ENCODE results near the gene SYNE2.
"Not testable (repeated sequence)": the region's sequence is repeated elsewhere in the genome, so short reads cannot be mapped to it uniquely, and the experiment has no call there.

SYNE2 gene

DNA sequence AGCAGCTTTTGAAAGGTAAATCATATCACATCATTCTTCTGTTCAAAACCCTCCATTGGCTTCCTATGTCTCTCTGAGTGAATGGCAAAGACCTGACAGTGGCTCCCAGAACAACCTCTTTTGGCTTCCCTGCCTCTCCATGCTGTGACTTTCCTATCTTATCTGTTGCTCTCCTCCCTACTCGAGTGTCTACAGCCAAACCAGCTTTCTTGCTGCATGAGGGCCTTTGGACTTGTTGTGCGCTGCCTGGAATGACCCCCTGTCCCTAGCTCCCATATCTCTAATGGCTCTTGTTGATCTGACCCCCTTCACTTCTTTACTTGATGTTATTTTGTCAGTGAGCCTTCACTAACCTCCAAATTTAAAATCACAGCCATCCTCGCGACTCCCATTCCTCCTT is 2.5 kb downstream of the SYNE2 start:
- no peak for DNase-seq (ENCODE audit: low read depth)
- no peak overlapping the region for H3K4me3 ChIP-seq (ENCODE audit: low read depth, low read length)
- TF ChIP-seq, protein P1, sequence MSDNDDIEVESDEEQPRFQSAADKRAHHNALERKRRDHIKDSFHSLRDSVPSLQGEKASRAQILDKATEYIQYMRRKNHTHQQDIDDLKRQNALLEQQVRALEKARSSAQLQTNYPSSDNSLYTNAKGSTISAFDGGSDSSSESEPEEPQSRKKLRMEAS (IDR thresholded peaks at IDR 0.05; ENCODE audit: low read depth, low read length): no peak
- TF ChIP-seq POLR2A (IDR thresholded peaks at IDR 0.05; ENCODE audit: extremely low read depth, insufficient read length): no peak
- TF ChIP-seq MYC (IDR thresholded peaks at IDR 0.05; ENCODE audit: low read depth, low read length): no peak
- TF ChIP-seq, protein P2, sequence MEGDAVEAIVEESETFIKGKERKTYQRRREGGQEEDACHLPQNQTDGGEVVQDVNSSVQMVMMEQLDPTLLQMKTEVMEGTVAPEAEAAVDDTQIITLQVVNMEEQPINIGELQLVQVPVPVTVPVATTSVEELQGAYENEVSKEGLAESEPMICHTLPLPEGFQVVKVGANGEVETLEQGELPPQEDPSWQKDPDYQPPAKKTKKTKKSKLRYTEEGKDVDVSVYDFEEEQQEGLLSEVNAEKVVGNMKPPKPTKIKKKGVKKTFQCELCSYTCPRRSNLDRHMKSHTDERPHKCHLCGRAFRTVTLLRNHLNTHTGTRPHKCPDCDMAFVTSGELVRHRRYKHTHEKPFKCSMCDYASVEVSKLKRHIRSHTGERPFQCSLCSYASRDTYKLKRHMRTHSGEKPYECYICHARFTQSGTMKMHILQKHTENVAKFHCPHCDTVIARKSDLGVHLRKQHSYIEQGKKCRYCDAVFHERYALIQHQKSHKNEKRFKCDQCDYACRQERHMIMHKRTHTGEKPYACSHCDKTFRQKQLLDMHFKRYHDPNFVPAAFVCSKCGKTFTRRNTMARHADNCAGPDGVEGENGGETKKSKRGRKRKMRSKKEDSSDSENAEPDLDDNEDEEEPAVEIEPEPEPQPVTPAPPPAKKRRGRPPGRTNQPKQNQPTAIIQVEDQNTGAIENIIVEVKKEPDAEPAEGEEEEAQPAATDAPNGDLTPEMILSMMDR (IDR thresholded peaks at IDR 0.05; ENCODE audit: low read depth, low read length): no peak

DNA sequence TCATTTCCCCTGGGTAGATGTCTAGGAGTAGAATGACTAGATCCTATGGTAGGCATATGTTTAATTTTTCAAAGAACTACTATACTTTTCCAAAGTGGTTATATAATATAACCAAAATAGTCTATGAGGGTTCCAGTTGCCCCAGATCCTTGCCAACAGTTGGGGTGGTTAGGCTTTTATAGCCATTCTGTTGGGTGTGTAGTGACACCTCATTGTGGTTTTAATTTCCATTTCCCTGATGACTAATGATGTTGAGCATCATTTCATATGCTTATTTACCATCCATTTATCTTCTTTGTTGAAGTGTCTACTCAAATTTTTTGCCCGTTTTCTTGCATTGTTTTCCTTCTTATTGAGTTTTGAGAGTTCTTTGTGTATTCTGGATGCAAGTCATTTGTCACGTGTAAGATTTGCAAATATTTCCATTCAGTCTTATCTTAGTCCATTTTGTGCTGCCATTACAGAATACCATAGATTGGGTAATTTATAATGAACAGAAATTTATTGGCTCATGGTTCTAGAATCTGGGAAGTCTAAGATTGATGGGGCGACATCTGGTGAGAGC is 4.7 kb downstream of the SYNE2 start:
- no peak for DNase-seq (ENCODE audit: low read depth)
- TF ChIP-seq, protein P2 (IDR thresholded peaks at IDR 0.05; ENCODE audit: low read depth, low read length): no peak
- no peak overlapping the region for H3K4me3 ChIP-seq (ENCODE audit: low read depth, low read length)

DNA sequence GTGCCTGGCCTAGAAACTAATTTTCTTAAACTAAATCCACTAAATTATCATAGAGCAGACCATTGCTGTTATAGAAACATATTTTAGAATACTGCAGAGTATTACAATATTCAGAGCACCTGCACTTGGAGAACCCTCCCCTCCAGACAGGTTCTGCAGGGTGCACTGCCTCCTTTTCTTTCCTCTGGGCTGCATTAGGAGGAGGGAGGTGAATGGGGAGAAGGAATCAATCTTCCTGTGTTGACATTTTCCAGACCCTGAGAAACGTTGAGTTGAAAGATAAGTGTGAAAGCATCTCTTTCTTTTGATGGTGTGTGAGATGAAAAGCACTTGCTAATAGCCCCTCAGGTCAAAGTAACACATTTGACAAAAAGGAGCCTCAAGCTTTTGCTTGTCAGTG is 7.3 kb downstream of the SYNE2 start:
- H3K4me3 ChIP-seq (ENCODE audit: low read depth, low read length): no peak overlapping the region
- no peak for DNase-seq (ENCODE audit: low read depth)
- TF ChIP-seq MYC (IDR thresholded peaks at IDR 0.05; ENCODE audit: low read depth, low read length) (no peak), POLR2A (IDR thresholded peaks at IDR 0.05; ENCODE audit: extremely low read depth, insufficient read length) (no peak)
- TF ChIP-seq, protein P1 (IDR thresholded peaks at IDR 0.05; ENCODE audit: low read depth, low read length): no peak
- TF ChIP-seq, protein P2 (IDR thresholded peaks at IDR 0.05; ENCODE audit: low read depth, low read length): no peak

DNA sequence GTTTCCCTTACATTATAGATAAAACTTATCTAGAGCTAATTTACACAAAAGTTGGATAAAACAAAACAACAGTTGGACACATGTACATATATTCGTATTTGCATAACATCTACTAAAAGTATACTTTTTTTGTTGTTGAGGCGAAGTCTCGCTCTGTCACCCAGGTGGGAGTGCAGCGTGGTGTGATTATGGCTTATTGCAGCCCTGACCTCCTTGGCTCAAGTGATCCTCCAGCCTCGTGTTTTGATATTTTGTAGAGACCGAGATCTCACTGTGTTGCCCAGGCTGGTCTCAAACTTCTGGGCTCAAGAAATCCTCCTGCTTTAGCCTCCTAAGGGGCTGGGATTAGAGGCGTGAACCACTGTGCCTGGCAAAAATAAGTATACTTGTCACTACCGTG is 9.4 kb downstream of the SYNE2 start:
- no peak for DNase-seq (ENCODE audit: low read depth)
- no peak overlapping the region for H3K4me3 ChIP-seq (ENCODE audit: low read depth, low read length)
- TF ChIP-seq, protein P2 (IDR thresholded peaks at IDR 0.05; ENCODE audit: low read depth, low read length): no peak
- TF ChIP-seq POLR2A (IDR thresholded peaks at IDR 0.05; ENCODE audit: extremely low read depth, insufficient read length) (no peak), MYC (IDR thresholded peaks at IDR 0.05; ENCODE audit: low read depth, low read length) (no peak)
- TF ChIP-seq, protein P1 (IDR thresholded peaks at IDR 0.05; ENCODE audit: low read depth, low read length): no peak

DNA sequence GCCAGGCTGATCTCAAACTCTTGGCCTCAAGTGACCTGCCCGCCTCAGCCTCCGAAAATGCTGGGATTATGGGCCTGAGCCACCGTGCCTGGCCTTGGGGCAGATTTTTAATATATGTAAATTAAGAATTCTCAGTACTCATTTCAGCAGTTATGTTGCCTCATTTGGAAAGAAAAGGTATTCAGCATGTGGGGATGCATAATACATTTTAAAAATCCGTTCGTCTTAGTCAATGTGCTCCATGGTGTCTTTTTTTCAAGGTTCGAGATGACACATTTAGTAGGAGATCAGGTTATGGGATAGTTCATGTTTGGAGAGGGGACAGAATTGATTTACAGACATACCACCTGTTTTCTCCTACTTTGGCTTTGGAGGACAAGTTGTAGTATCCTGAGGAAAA is 10.2 kb downstream of the SYNE2 start:
- TF ChIP-seq, protein P1 (IDR thresholded peaks at IDR 0.05; ENCODE audit: low read depth, low read length): no peak
- no peak for TF ChIP-seq MYC (IDR thresholded peaks at IDR 0.05; ENCODE audit: low read depth, low read length)
- no peak for TF ChIP-seq POLR2A (IDR thresholded peaks at IDR 0.05; ENCODE audit: extremely low read depth, insufficient read length)
- TF ChIP-seq, protein P2 (IDR thresholded peaks at IDR 0.05; ENCODE audit: low read depth, low read length): no peak
- no peak for DNase-seq (ENCODE audit: low read depth)

DNA sequence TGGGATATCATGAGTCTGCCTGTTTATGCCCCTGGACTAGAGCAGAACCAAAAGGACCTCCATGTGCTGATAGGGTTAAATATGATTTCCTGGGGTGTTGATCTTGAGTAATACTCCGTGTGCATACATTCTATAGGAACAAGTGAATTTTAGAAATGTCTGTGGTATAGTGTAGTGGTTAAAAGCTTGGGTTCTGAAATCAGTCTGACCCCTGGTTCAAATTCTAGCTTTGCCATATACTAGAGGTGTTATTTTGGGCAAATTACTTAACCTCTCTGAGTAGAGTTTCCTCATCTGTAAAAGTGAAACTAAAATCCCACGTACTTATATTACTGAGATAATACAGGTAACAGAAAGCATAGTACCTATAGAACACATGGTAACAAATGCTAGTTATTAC is 12.0 kb downstream of the SYNE2 start:
- not testable (repeated sequence) for DNase-seq (ENCODE audit: low read depth); H3K4me3 ChIP-seq (ENCODE audit: low read depth, low read length)

More for the DNA sequence above, 10.2 kb downstream of the SYNE2 start:
- H3K4me3 ChIP-seq (ENCODE audit: low read depth, low read length): no peak overlapping the region

Data from NB4 (cell line).